UCSD-AML1 (cell line): ENCODE data around the gene LHX3.
"Not testable (repeated sequence)": the region's sequence is repeated elsewhere in the genome, so short reads cannot be mapped to it uniquely, and the experiment has no call there.

ENCODE experiments used
- DNase-seq: peaks from one replicate; lab custom pipeline; 2025; ENCODE audit not compliant: unreplicated experiment; lab: John Stamatoyannopoulos, UW

The LHX3 gene

GRCh38 chr9:136242248-136242647 is 37.3 kb upstream of the LHX3 start:
- no peak for DNase-seq

DNA sequence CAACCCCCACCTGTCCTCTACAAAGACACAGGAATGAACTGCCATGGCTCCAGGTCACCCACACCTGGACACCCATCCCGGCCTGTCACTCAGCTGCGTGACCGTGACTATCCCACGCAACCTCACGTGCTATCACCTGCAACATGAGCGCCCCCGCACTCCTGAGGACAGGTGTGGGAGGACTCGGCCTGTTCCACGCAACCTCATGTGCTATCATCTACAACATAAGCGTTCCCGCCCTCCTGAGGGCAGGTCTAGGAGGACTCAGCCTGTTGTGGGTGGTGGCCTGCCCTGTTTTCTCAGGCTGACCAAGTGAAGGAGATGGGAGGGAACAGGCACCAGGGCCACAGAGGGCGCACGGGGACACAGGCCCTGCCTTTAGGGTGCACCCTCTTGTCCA is 36.6 kb upstream of the LHX3 start:
- DNase-seq, result no peak

DNA sequence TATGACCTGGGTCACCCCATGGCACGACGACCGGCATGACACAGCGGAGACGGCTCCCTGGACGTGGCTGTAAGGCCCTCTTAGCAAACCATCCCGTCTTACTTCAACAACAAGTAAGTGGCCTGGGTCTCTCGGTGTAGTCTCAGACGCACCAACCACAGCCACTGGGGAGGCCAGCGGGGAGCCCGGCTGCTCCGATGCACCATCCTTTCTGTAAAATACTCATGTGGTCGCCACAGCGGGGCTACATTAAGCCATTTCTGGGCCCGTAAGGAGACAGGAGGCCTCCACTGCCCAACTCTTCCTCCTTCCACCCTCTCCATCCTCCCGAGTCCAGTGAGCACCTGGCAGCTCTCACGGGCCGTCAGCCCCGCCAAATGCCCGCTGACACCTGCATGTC is 36.0 kb upstream of the LHX3 start:
- DNase-seq, result no peak

DNA sequence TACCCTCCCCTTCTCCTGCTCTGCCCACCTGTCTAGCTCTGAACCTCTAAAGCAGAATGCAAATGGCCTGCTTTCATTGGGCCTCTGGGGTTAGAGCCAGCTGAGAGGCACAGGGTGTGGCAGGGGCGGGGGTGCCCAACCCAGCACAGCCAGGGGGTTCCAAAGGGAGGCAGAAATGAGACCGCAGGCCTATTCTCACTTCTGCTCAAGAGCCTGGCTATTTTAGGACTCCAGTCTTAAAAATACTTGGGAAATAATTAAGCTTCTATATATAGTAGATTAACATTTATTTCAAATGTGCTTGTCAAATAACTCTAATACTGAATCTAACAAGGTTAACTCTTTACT is 35.0 kb upstream of the LHX3 start:
- no peak for DNase-seq

- DNase-seq, result no peak
Measured at GRCh38 chr9:136239135-136239982, 34.4 kb upstream of the LHX3 start.

DNA sequence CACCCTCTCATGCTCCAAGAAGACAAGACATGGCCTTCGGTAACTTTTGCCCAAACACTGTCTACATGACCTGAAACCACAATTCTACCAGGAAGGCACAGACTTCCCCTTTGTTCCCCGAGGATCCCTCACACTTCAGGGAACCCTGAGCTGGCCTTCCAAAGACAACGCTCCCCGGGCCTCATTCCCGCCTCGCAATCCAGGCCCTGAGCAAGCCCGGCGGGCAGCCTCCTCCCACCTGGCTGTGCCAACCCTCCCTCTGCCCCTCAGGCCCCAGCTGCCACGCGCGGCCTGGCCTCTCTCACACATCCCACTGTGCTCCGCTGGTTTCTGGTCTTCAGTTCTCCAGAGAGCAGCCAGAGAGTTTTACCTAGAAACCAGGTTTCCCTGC is 33.4 kb upstream of the LHX3 start:
- DNase-seq, result no peak

DNA sequence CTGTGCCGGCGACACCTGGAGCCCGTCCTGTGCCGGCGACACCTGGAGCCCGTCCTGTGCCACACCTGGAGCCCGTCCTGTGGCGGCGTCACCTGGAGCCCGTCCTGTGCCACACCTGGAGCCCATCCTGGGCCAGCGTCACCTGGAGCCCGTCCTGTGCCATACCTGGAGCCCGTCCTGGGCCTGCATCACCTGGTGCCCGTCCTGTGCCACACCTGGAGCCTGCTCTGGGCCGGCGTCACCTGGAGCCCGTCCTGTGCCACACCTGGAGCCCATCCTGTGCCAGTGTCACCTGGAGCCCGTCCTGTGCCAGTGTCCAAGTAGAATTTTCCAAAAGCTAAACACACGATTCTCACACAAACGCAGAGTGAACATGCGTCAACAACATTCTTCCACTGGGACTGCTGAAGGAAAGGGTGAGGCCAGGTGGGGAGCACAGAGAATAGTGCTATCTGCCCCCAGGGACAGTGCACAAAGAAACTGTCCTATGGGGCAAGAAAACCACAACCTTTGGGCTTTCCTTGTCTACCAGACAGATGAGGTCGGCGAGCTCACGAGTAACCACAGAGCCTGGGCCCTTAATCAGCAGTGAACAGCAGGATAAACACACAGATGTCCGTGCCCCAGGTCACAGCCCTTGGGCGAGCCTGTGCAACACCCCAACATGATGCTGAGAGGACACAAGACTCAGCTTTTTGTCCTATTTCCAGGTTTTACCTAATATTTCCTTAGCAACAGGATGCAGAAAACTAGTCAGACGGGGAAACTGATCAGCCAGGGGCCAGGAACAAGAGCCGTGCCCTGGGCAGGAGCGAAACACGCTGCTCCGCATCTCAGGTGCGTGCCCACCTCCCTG is 32.8 kb upstream of the LHX3 start:
- DNase-seq, result no peak

DNA sequence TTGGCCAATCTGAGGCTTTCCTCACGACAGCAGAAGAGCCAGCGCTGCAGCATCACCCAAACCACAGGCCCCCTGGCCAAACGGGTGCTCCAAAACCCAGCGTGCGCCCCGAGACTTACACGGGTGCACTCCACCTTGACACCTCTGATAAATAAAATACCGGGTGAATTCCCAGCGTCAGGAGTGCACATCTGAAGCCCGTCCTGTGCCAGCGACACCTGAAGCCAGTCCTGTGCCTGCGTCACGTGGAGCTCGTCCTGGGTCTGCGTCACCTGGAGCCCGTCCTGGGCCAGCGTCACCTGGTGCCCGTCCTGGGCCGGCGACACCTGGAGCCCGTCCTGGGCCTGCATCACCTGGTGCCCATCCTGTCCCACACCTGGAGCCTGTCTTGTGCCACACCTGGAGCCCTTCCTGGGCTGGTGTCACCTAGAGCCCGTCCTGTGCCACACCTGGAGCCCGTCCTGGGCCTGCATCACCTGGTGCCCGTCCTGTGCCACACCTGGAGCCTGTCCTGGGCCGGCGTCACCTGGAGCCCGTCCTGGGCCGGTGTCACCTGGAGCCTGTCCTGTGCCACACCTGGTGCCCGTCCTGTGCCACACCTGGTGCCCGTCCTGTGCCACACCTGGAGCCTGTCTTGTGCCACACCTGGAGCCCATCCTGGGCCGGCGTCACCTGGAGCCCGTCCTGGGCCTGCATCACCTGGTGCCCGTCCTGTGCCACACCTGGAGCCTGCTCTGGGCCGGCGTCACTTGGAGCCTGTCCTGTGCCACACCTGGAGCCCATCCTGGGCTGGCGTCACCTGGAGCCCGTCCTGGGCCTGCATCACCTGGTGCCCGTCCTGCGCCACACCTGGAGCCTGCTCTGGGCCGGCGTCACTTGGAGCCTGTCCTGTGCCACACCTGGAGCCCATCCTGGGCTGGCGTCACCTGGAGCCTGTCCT is 31.8 kb upstream of the LHX3 start:
- DNase-seq, result not testable (repeated sequence)

- no peak for DNase-seq
Measured at GRCh38 chr9:136235709-136236455, 31.0 kb upstream of the LHX3 start.

GRCh38 chr9:136235171-136235570 is 30.2 kb upstream of the LHX3 start:
- DNase-seq, result no peak

GRCh38 chr9:136234597-136234996 is 29.7 kb upstream of the LHX3 start:
- no peak for DNase-seq

- no peak for DNase-seq
Measured at GRCh38 chr9:136233868-136234267, 28.9 kb upstream of the LHX3 start.

- peak; percentile 55 for DNase-seq
Measured at GRCh38 chr9:136233411-136233810, 28.5 kb upstream of the LHX3 start.

DNA sequence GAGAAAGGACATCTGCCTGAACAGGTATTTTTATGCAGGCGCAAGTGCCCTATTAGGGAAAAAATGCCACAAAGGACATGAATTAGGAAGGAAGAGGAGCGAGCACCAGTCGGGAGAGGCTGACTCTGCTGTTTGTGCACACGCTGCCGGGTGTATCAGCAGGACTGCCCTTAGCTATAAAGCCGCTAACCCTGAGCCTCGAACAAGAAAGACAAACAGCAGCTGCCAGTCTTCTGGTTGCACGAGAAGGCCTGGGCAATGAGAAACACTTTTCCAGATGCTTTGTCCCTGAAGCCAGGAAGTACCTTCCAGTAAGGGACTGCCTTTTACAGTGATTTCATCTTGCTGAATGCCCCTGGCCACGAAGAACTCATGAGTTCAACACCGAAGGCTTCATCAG is 28.0 kb upstream of the LHX3 start:
- no peak for DNase-seq

GRCh38 chr9:136231478-136232297 is 26.8 kb upstream of the LHX3 start:
- DNase-seq, result peak; percentile 56

DNA sequence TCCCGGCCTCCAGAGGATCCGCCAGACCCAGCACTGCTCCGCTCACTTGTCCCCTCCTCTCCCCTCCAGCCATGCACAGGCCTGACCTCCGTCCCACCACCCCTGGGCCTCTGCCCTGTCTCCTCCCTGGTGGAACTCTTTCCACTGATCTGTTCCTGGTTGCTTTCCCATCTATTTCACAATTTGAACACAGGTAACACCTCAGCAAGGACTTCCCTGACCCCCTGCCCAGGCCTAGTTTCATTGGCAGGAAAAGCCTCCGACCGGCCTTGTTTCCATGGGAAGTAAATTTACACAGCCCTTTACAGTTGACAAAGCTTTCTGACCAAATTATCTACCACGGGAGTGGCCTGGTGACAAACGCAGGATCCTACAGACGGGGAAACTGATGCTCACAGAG is 25.8 kb upstream of the LHX3 start:
- DNase-seq, result no peak

- DNase-seq, result no peak
Measured at GRCh38 chr9:136230365-136230764, 25.4 kb upstream of the LHX3 start.

DNA sequence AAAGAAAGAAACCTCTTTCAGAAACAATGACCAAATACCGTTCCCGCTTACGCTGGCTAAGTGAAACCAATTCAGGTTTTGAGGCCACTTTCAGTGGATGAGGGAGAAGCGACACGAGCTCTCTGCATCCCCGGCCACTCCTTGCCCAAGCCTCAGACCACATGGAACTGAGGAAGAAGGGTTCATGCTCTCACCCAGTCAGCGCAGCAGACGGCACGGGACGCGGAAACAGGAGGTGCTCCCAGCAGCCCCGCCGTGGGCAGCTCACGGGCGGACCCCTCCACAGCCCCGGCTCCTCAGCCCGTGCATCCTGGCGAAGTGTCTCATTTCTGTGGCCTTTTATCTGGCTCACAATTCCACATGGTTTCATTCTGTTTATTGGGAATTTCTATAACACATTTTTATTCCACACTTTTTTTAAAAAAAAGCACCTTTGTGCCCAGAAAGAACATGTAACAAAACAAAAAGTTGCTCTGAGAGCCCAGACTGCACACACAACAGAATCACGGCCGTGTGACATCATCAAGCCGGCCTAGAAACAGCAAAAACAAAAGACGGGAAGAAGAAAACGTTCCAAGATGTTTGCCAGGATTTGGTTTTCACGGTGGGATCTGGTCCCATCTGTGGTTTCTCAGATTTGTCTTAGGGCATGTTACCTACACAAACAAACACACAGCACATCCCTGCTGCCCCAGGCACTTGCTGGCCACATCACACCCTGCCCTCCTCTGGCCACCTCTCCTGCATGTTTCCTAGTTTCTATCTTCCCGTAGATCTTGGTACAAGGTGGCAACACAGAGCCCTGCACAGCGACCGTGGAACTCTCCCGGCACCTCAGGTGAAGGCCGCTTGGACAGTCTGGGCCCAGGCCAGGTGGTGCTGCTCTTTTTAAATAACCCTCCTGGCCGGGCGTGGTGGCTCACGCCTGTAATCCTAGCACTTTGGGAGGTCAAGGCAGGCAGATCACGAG is 24.5 kb upstream of the LHX3 start:
- no peak for DNase-seq
